NB4 (cell line): ENCODE results near the gene TMIE.

Experiments used
- CTCF ChIP-seq: IDR thresholded peaks from one replicate; pipeline ENCODE4 v1.5.1; 2012; ENCODE audit warnings: low read depth, low read length
- MAX ChIP-seq: IDR thresholded peaks from 2 replicates; pipeline ENCODE4 v1.6.1; 2011; ENCODE audit warnings: low read depth, low read length
- MYC ChIP-seq: IDR thresholded peaks from 2 replicates; pipeline ENCODE4 v1.6.1; 2011; ENCODE audit warnings: low read depth, low read length
- POLR2A ChIP-seq: IDR thresholded peaks from 2 replicates; pipeline ENCODE4 v1.6.1; 2011; ENCODE audit warnings: mild to moderate bottlenecking; ENCODE audit not compliant: insufficient read length; ENCODE audit errors: extremely low read depth

GRCh38 chr3:46725621-46726314 lies 24.6 kb downstream of the TMIE start:
- TF ChIP-seq CTCF: no peak
- TF ChIP-seq POLR2A: no peak
- no peak for TF ChIP-seq MAX
- no peak for TF ChIP-seq MYC
